GM18508 (cell line): Measurements from ENCODE around the gene NRM.

ENCODE experiments used
- ATAC-seq: cut with Tn5 transposase; IDR thresholded peaks from one replicate; pipeline ENCODE4 v1.9.1; 2021; ENCODE audit warnings: moderate number of reproducible peaks; ENCODE audit not compliant: insufficient read depth, unreplicated experiment

The NRM gene

DNA sequence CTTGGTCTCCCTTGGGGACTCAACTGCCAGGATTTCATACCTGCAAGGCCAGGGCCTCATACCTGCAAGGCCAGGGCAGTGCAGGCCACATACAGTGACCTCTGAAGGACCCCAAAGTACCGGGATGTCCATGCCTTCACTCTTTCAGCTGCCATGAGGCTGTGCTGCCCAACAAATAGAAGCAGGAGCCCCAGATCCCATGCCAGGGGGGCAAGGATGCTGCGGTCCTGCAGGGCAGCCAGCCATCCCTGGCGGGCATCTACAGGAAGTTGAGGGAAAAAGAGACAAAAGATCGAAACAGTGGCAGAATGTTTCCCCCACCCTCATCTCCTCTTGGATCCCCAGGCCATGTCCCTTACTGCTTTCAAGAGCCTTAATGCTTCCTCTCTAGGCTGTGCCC, 799 bp downstream of the NRM start:
- no peak for ATAC-seq

DNA sequence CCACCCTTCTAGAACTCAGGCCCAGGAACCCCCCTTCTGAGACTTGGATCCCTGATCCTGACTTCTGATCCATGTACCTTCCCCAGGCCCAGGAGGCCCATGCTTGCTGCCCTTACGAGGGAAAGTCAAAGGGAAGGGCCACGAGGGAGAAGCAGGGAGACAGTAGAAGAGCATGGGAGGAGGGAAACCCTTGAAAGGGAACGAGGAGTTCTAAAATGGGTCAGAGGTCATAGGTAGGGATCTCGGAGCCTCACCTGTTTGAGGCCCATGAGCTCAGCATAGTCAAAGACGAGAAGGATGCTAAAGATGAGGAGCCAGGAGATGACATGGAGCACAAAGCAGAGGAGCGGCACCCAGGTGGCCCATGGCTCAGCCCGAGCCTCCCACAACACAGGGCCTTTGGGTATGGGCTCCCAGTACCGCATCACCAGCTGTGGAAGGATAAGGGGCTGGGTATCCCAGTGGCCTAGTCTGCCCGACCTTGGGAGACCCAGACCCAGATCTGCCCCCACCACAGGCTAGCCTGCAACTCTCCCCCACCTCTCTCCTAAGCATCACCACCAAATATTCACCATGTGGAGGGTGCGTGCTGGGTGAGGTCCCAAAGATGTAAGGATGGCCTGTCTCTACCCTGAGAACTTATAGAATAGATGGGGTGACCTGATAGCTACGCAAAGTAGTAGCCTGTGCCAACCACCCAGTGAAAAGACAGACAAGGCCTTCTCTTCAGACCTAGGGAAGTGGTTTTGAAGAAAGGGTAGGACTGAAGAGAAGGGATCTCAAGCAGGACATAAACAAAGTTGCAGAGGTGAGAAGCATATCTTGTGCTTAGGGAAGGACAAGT, 1.5 kb downstream of the NRM start:
- no peak for ATAC-seq

DNA sequence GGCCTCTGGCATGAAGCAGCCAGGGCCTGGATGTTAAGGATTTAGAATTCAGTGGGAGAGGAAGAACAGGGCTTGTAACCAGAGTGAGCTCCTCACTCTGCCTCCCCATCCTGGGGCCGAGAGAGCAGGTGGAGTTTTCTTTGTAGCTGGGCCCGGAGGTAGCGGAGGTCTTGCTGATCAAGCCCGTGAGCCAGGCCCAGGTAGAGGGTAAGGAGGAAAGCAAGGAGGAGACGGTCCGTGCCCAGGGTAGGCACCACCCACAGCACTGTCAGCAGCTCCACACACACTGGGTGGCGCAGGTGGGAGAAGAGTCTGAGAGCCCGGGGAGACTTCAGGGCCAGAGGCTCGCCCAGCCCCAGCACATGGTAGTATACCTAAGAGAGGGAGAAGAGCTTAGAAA, 2.2 kb downstream of the NRM start:
- ATAC-seq = no peak

DNA sequence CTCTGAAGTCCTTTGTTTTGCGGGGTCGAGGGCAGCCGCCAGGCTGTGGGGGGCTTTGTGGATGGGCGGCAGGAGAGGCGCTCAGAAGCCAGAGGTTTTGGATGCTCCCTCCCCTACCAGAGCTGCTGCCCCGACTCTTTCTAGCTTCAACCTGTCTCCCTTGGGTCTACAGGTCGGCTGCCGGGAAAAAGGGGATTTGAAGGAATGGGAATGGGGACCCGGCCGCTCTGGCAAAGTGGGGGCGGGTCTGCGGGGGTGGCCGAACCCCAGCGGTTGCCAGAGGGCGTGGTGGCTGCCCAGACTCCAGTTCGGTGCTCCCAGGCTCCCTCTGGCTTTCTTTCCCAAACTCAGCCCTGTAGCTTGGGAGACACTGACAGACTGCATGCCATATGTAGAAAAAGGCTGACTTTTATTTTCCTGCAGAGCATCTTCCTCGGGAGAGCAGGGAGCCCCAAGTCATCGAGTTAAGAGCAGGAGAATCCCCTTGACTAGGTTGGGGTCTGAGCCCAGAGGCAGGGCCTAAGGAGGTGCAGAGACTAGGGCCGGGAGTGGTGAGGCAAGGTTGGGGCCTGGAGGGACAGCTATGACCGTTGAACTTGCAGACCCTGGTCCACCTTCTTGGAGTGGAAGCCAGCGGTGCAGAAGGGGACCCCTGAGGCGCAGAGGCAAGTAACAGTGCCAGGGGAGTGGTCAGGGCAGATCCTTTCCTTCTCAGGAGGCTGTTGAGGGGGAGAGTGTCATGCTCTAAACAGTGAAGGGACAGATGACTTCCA, 2.9 kb downstream of the NRM start:
- no peak for ATAC-seq

DNA sequence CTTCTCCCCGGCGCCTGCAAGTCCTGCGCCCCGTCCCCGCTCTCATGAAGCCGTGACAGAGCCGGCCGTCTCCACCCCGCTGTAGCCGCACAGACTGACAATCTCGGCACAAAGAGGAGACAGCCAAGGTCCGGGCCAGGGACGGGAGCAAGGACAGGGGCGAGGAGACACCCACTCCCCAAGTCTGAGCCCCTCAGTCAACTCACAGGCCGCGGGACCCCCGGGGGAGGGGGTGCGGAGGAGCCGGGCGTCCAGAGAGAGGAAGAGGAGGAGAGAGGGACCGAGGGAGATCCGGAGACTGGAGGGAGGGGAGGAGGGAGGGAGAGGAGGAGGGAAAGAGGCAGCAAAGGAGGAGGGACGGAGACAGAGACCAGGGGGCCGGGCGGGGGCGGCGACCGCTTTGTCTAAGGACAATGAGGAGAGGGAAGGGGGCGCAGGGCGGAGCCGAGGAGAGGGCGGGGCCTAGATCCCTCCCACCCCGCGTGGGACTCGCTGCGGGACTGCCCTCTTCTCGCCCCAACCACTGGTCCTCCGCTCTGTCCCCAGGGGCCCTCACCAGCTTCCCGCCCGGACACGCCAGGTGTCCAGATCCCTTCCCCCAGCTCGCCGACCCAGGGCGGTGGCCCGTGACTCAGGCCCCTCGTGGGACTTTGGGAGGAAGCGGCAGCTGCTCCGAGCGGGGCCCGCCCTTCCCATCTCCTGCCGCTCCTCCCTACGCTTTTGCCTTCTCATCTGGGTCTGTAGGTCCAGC, 3.7 kb downstream of the NRM start:
- no peak for ATAC-seq

DNA sequence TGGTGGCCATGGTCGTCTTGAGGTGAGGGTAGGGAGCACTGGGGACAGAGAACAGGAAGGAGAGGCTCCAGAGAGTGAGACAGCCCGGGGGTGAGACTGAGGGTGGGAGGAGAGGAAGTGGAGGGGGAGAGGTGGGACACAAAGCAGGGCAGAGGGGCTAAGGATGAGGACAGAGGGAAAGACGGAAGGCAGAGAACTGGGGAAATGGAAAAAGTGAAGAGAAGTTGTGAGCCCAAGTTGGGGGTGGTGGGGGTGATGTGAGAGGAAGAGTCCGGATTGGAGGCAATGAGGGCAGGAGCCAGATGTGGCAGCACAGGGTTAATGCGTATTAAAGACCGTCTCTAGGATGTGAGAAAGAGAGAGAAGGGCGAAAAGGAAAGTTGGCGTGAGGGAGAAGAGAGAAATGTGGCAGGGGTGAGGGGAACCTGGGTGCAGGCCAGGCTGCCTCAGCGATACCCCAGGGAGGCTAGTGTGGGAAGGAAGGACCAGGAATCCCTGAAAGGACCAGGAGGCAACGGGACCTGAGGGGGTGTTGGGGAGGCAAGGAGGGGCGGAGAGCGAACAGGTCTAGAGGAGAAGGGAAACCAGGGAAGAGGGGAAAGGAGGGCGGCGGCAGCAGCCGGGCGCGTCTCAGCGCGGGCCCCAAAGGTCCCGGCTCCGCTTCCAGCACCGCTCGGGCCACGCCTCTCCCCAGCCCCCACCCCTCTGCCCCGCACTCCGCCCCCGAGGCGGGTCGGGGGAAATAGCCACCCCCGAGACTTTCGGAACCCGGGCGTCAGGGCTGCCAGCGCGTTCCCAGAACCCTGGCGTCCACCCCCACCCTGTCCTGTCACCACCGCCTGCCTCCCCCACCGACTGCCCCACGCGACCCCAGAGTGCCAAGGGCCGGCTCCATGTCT, 4.5 kb downstream of the NRM start, which contains the start of gene PPP1R18:
PPP1R18 (minus strand) TSS at position 637 of the 899 bp plus-strand sequence; CDS start at position 10, 627 bp downstream.
- ATAC-seq = no peak

DNA sequence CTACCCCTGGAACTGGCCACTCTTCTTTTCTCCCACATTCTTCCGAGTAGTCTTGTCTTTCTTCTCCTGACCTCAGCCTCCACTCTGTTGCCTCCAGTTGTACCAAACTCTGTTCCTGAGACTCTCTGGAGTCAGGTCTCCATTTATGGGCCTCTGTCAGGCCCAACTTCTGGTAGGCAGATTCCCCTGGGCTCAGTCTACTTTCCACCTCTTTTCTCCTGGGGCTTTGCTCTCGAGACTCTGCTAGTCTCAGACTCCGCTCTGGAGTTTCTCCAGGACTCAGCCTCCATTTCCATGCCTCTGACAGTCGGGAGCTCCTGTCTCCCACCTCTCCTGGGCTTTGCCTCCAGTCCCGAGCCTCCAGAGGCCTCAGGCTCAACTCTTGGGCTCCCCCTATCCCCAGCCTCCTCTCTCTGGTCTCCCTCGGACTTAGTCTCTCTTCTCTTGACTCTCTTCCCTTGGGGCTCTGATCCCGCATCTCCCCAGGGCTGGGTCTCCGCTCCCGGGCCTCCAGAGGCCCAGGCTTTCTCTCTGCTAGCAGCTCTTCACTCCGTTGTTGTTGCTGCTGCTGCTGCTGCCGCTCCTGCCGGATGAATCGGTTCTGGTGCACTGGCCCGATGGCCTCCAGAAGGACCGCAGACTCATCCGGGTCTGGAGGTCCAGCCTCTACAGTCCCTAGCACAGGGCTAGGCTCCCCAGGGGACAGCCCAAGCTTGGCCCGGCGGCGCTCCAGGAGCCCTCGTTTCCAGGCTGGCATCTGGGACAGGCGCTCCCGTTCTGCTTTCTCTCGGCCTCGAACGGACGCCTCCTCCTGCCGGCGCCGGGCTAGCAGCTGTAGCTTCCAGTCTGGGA, 5.4 kb downstream of the NRM start:
- no peak for ATAC-seq

DNA sequence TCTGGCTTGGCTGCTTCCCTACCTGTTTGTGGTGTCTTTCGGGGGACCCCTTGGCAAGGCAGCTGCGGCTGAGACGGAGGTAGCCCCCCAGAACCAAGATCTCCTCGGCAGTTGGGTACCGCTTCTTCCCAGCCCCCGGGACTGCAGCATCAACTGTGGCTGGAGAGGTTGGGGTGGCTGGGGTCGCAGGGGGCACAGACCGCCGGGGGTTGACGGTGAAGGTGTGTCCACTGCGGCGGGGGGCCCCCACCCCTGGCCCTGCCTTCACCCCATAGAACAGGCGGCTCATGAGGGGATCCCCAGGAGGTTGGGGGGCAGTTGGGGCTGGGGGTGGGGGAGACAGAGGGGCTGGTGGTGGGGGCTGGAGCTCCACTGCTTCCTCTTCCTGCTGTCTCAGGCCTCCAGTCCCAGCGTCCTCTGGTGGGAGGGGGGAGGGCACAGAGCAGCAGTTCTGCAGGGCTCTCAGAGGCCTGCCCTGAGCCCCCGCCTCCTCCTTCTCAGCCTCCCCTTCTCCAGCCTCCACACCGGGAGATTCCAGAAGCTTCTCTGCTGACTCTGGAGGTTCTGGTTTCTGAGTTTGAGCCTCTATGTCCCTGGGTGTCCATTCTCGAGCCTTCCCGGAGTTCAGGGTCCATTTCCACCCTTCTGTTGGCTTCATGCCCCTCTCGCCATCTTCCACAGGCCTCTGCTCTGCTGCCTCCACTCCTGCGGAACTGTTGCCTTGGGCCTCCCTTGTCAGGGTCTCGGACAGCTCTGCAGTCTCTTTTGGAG, 6.2 kb downstream of the NRM start:
- ATAC-seq = no peak

DNA sequence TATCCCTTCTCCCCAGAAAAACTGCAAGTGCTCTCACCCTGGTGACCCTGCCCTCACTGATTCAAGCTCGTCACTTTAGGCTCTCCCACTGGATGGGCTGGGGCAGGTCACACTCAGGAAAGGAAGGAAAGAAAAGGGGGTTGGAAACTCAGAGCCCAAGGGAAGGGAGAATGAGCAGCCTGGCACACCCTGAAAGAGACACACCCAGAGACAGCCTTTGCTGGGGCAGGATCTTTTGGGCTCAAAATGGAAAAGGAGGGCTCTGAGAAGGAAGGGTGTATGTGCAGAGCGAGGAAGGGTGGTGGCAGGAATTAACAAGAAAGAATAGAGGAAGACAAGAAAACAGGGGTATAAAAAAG, 6.8 kb downstream of the NRM start:
- ATAC-seq = no peak

DNA sequence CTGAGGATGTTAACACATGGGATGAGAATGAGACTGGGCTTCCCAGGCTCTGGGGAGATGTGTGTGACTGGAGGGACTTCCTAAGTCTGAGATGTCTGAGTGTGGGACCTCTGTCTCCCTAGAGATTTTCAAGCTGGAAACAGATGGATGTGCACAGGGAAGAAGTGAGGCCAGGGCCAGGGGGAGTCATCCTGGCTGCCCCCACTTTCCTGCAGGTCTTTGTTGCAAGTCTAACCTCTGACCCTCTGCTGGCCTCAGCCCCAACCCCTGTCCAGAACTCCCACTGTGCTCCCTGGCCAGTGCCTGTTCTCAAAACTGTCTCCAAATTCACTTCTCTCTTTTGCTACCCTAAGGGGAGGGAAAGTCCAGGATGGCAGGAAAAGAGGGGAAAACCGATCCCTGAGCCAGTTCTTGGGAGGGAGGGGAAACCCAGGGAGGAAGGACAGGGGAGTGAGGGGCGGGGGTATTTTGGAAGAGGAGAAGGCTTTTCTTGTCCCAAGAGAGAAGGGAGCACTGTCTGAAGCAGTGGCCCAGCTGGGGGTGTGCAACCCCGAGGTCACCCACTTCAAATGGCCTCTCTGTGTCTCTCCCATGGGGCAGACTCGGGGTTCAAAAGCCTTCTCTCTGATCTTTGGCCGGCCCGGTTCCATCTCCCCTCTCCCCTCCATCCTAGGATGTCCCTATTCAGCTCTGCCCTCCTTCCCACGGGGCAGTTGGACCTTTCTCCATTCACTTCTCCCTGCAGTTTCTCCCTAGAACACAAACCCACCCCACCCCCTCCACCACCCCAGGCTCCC, 7.4 kb downstream of the NRM start:
- no peak for ATAC-seq

DNA sequence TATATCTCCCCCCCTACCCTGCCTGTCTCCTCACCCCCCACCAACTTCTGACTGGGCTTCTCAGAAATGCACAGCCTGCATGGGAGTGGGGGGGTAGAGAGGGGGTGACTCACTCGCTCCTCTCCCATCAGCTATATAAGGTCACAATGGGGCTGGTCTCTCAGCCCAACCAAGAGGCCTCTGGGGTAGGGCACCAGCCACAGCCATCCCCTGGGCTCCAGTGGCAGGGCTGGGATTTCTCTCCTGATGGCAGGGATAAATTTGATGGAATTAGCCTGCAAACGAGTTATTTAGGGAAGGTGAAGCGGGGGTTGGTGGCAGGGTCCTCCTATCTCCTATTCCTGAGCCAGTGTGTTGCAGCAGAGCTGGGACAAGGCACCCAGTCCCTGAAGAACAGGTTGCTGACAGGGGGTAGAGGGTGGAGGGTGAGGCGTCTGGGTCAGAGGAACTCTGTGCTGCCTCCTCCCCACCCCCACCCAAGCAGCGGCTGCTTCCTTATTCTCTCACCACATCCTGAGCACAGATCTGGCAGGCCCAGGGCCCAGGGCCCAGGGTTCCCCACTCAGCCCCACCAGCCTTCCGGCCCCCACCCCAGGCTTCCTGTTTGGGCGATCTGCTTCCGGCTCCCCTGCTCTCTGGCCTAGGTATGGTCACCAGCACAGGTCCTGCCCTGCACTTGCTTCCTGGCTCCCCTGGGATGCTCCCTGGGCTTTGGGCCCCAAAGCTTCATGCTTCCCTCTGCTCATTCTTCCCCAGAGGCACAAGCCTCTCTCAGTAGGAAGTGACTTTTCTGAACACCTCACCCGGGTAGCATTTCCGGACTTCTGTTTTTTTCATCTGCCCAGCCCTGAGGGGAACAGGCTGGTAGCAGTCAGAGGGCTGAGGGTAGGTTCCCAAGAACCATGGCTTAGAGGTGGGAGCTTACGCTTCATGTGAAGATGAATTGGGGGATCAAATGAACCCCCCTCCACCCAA, 8.4 kb downstream of the NRM start:
- ATAC-seq = no peak

DNA sequence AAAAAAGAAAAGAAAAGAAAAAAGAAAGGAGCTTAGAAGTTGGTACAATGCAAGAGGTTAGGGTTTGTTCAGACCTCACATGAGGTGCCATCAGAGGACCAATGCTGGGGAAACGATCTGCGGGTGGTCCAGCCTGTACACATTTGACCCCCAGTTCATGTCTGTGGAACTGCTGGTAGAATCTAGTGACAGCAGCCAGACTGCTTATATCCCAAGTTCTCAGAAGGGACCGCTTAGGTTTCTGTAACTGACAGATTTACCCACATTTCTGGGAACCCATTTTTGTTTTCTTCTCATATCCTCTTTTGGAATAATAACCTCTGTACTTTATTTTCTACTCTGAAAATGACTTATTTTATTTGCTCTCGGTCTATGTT, 9.0 kb downstream of the NRM start:
- ATAC-seq = no peak

DNA sequence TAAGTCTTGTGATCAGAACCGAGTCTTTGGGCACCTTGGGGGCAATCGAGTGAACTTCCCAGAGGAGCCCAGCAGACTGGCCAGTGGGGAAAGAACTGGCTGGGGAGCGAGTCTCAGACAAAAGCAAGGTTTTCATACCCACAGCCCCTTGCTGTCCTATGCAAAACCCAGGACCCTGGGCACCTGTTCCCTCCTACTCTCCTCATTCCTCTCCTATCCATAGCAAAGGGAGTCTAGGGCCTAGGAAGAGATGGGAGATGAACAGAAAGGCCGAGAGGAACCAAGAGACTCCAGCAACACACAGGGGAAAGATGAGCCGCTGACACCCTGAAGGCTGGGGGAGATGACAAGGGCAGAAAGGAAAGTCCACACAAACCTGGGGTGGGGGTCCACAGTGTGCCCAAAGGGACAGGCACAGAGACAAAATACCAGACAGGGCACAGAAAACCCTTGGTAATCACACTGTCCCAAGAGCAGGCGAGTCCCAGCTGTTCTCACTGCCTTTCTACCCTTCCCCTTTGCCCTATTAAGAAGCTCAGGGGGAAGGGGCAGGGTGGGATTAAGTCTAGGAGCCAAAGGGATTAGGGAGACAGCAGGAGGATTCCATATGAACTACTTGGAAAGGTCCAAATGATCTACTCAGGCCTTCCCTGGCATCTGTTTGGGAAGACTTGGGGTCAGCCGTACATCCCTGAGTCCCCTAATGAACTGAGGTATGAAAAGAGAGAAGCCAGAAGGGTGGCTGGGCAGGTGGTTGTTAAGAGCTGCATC, 10.8 kb downstream of the NRM start:
- no peak for ATAC-seq

DNA sequence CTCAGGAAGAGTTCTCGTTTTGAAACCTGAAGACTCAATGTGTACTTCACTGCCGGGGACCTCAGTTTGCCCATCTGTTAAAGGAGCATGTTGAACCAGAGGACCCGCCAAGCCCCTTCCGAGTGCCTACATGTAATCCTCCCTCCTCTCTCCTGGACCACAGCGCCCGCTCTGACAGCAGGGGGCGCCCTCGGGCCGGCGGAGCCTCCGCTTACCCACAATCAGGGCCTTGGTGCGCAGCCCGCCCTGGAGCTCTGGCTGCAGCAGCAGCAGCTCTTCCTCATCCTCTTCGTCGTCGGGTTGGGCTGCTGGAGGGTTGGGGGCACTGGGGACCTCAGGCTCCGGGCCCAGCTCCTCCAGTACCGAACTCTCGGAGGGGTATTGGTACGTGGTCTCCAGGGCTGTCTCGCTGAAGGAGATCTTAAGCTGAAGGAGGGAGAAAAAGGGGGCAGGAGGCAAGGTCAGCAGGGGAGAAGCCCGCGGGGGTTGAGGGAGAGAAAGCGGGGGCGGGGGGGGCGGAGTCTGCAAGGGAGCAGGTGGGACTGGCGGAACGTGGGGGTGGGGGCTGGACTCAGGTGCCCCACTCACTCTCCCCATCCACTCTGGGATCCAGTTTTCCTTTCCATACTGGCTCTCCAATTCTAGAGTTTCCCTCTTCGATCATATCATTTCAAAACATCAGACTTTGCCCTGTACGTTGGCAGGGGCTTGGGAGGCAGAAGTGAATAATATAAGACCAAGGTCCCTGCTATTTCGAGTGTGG, 11.6 kb downstream of the NRM start:
- ATAC-seq = no peak

DNA sequence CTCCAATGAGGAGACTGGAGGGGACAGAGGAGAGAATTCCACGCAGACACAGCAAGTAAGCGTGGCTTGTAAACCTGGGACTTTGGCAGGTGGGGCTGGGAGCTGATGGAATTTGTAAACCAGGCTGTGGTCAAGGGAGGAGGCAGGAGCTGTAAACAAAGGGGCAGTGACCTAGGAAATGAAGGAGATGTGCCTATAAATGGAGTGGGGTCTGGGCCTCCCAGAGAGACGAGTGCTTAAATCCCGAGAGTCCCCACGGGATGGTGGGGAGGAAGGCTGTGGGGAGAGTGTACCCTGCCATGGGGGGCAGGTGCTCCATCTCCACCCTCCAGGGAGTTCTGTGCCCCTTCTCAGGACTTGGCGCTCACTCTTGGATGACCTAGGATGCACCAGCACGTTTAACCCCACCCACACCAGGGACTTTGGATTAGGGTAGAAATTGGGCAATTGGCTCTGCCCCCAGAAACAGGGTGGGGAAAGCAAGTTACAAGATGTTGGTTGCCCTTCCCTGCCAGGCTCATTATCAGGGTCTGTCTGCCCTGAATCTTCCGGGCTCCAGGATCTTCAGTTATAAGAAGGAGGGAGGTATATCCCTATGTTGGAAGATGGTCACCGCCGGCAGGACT, 14.0 kb downstream of the NRM start:
- no peak for ATAC-seq
